Motor neuron (in vitro differentiated cells): Measurements from ENCODE around the gene WDR7. TPM values are rescaled to one million over a fixed set of nuclear protein-coding genes. Genes with fewer than 3 reads are reported as not detected.
A peak's percentile ranks its signal among the peaks of the same experiment; 100 is the strongest.

Source experiments
- ATAC-seq, 8 experiments: fragments of 200-7000 bp; cut with Tn5 transposase; replicated peaks in 6 of 8; 2 replicates each; pipeline ENCODE4 v1.8.0; 2021; ENCODE audit warnings: mild to moderate bottlenecking in 8 of 8, moderate library complexity in 8 of 8
- H3K27ac ChIP-seq, 2 donors: fragments of 250-450 bp; sonication (Bioruptor Pico); 2 replicates each; pipeline ENCODE4 v1.9.0; 2021; ENCODE audit warnings: antibody characterized with exemption in 2 of 2, mild to moderate bottlenecking in 2 of 2, moderate library complexity in 1 of 2
- H3K4me1 ChIP-seq, 2 donors: fragments of 250-450 bp; sonication (Bioruptor Pico); replicated peaks in 1 of 2; 2 replicates each; pipeline ENCODE4 v1.6.1; 2021; ENCODE audit warnings: antibody characterized with exemption in 2 of 2, mild to moderate bottlenecking in 2 of 2, moderate library complexity in 1 of 2
- H3K4me3 ChIP-seq, 5 donors: fragments of 250-450 bp; sonication (Bioruptor Pico); 2 replicates each; pipeline ENCODE4 v1.9.0; 2021; ENCODE audit warnings: antibody characterized with exemption in 5 of 5, mild to moderate bottlenecking in 5 of 5, moderate library complexity in 4 of 5
- WGBS, 10 experiments: fragments of 450-650 bp; shearing (Covaris generic); methylation state at CpG; one replicate each; pipeline ENCODE4 v1.0.0; 2022; 5-methylcytosine and 5-hydroxymethylcytosine counted together
- in situ Hi-C, 9 experiments: fragments of 400-800 bp; cut with MboI; loops; one replicate each; pipeline ENCODE4 v1.15.0; 2021; ENCODE audit warnings: low sequenced_read_pairs in 9 of 9, low pct_unique_long_range_greater_than_20kb in 2 of 9; ENCODE audit not compliant: unreplicated experiment in 9 of 9
- total RNA-seq, 8 experiments: library from RNA; unstranded; fragments of 300-600 nt; gene quantifications; 2 replicates each; pipeline versions ENCODE4 v1.2.3 to v1.2.4, GENCODE V29; 2022

The WDR7 gene
- total RNA-seq, 8 experiments from 2014 or later: 12.2 to 24.5 (median 19.2) TPM

- no peak overlapping the region for H3K4me3 ChIP-seq
- H3K27ac ChIP-seq: no peak overlapping the region
- peak in 5 of 8 experiments; percentile 35 to 53 (median 43) for ATAC-seq
- peaks cover 28 to 32% of the 10 kb centered on the region in 2 donors for H3K4me1 ChIP-seq
- in situ Hi-C loops: no loop called here
Measured at GRCh38 chr18:56982766-56983165, 331.6 kb downstream of the WDR7 start.

DNA sequence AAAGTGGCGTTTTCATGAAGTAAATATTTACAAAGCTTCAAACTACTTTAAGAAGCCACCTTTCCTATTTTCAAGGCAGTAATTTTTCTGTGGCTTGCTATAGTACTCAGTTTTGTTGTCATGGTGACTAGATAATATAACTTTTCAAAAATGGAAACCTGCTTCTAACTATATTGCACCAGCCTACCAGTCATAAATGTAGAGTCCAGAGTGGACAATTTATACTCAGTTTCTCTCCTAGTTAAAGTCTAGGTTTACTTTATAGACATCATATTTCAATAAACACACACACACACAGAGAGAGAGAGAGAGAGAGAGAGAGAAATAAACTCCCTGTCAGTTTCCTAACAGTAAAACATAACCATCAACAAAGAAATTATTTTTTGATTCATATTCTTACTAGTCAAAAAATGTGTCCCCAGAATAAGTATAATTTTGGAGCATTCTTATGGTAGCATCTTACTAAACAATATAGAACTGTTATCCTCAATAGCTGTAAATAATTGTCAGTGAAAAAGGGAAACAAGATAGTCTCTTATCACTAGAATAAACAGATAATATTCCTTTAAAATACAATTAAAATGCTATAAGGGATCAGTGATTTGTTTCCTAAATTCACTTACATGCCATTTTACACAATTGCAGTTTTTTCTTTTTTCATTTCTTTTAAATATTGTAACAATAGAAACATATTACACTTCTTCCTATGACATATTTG, 332.3 kb downstream of the WDR7 start:
- WGBS, 10 experiments: 44 to 100% (median 80%) methylated on average over 1 of the region's 1 CpG; no CpG with 5 or more reads in 3 of the 10 experiments
- no peak overlapping the region for H3K27ac ChIP-seq
- in situ Hi-C loops: no loop called here
- no peak overlapping the region for H3K4me3 ChIP-seq
- peaks cover 29 to 33% of the 10 kb centered on the region in 2 donors for H3K4me1 ChIP-seq
- ATAC-seq: no peak

DNA sequence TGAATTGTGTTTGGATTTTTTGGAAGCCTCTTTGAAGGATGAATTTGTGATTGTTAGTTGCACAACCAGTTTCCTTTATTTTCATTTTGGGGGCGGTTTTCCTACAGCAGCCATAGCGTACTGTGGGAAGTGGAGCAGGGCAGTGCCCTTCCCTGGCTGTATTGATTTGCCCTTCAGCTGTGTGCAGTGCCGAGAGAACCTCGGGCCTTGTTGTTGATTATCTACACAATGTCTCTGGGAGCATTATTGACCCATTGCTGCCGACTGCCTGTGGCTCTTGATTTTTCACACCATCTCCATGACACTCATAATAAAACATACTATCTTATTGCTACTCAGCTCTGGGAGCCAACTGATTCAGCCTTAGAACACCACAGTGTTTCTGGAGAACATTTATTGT, 333.6 kb downstream of the WDR7 start:
- WGBS, 10 experiments: 54 to 100% (median 83%) methylated on average over 1 to 4 of the region's 5 CpGs; no CpG with 5 or more reads in 3 of the 10 experiments
- H3K4me1 ChIP-seq: peaks cover 31 to 33% of the 10 kb centered on the region in 2 donors
- peak in 4 of 8 experiments; percentile 13 to 46 (median 32) for ATAC-seq
- in situ Hi-C loops: no loop called here
- no peak overlapping the region for H3K4me3 ChIP-seq
- H3K27ac ChIP-seq: no peak overlapping the region

GRCh38 chr18:56986829-56987228, 335.7 kb downstream of the WDR7 start:
- ATAC-seq: peak in 1 of 8 experiments; percentile 25
- Histone ChIP-seq H3K4me1 (peaks cover 31 to 33% of the 10 kb centered on the region in 2 donors), H3K27ac (no peak overlapping the region), H3K4me3 (no peak overlapping the region)
- WGBS, 10 experiments: 33 to 100% (median 83%) methylated on average over 1 to 2 of the region's 2 CpGs; no CpG with 5 or more reads in 1 of the 10 experiments
- in situ Hi-C loops: no loop called here

DNA sequence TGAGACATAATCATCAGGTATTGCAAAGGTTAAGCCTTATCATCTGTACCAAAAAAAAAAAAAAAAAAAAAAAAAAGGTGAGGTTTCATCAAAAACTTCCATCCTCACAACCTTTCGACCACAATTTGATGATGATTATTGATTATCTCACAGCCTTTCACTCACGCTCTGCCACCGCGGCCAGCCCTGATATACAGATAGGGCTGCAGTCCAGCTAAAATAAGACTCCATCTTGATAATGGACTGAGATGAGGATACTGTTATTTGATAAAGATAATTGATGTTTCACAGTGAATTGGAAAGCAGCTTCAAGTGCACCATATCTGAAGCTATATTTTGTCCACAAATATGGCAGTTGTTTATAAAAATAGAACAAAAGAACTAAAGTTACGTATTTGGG, 336.1 kb downstream of the WDR7 start:
- in situ Hi-C loops: no loop called here
- WGBS, 10 experiments: 56 to 100% (median 83%) methylated on average over 1 to 5 of the region's 5 CpGs; no CpG with 5 or more reads in 1 of the 10 experiments
- no peak for ATAC-seq

GRCh38 chr18:56988022-56988421, 336.9 kb downstream of the WDR7 start:
- in situ Hi-C loops: no loop called here
- Histone ChIP-seq H3K4me1 (peaks cover 23 to 25% of the 10 kb centered on the region in 2 donors), H3K27ac (no peak overlapping the region), H3K4me3 (no peak overlapping the region)
- 89 to 100% (median 95%) methylated on average over 1 to 3 of the region's 3 CpGs; no CpG with 5 or more reads in 3 of the 10 experiments for WGBS, 10 experiments
- no peak for ATAC-seq

More for the DNA sequence above, 336.1 kb downstream of the WDR7 start:
- H3K27ac ChIP-seq: no peak overlapping the region
- no peak overlapping the region for H3K4me3 ChIP-seq
- H3K4me1 ChIP-seq: peaks cover 30 to 32% of the 10 kb centered on the region in 2 donors

DNA sequence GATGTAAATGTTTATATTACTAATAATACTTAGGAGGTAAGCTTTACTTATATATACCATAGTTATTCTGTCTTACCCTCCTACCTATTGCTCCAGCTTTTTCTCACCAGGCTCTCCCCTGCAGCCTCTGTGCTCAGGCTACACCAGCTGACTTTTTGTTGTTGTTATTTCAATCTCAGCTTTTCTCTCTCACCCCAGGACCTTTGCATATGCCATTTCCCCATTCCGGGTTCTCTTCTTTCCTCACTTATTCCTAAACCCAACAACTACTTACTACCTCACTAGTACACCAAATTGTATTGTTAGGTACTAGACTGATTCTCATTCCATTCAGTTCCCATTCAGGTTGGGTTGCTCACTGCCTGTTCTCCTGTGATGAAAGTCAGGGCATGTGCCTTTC, 339.5 kb downstream of the WDR7 start:
- no peak for ATAC-seq
- in situ Hi-C loops: no loop called here
- H3K27ac ChIP-seq: no peak overlapping the region
- 71 to 100% (median 100%) methylated on average over 1 of the region's 1 CpG; no CpG with 5 or more reads in 1 of the 10 experiments for WGBS, 10 experiments
- peaks cover 14 to 18% of the 10 kb centered on the region in 2 donors for H3K4me1 ChIP-seq
- H3K4me3 ChIP-seq: no peak overlapping the region

DNA sequence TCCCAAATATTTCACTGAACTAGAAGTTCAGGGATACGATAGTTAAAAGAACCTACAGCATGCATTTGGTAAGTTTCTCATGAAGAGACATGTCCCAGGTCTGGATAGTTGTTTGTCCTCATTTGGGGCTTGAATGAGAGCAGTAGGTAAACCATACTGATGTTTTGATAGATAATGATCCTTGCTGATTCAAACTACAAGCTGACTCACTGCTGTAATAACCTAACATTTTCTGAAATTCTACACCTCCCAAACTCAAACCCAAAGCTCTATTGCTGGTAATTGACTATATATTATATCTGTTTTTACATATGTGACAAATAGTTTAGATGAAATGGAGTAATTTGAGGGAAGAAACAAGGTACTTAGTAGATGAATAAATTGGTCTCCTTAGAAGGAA, 341.6 kb downstream of the WDR7 start:
- H3K4me3 ChIP-seq: no peak overlapping the region
- H3K27ac ChIP-seq: no peak overlapping the region
- in situ Hi-C loops: no loop called here
- peaks cover 9 to 13% of the 10 kb centered on the region in 2 donors for H3K4me1 ChIP-seq
- no peak for ATAC-seq
- WGBS, 10 experiments: 86 to 100% (median 100%) methylated on average over 1 of the region's 1 CpG; no CpG with 5 or more reads in 2 of the 10 experiments

- H3K4me3 ChIP-seq: no peak overlapping the region
- peak in 1 of 8 experiments; percentile 49 for ATAC-seq
- no peak overlapping the region for H3K27ac ChIP-seq
- H3K4me1 ChIP-seq: peaks cover 0 to 4% of the 10 kb centered on the region in 2 donors
- in situ Hi-C loops: no loop called here
- 64 to 100% (median 78%) methylated on average over 1 to 4 of the region's 4 CpGs; no CpG with 5 or more reads in 1 of the 10 experiments for WGBS, 10 experiments
Measured at GRCh38 chr18:56995579-56996188, 344.5 kb downstream of the WDR7 start.

GRCh38 chr18:56997200-56997599, 346.0 kb downstream of the WDR7 start:
- Histone ChIP-seq H3K4me1 (peaks cover 5 to 9% of the 10 kb centered on the region in 2 donors), H3K27ac (no peak overlapping the region), H3K4me3 (no peak overlapping the region)
- 56 to 100% (median 100%) methylated on average over 1 to 2 of the region's 2 CpGs; no CpG with 5 or more reads in 1 of the 10 experiments for WGBS, 10 experiments
- in situ Hi-C loops: no loop called here
- ATAC-seq: no peak

- no peak for ATAC-seq
- WGBS, 10 experiments: 73 to 100% (median 94%) methylated on average over 1 to 3 of the region's 3 CpGs; no CpG with 5 or more reads in 2 of the 10 experiments
- in situ Hi-C loops: no loop called here
- Histone ChIP-seq H3K4me3 (no peak overlapping the region), H3K27ac (no peak overlapping the region), H3K4me1 (peaks cover 12 to 17% of the 10 kb centered on the region in 2 donors)
Measured at GRCh38 chr18:56999823-57000222, 348.7 kb downstream of the WDR7 start.

DNA sequence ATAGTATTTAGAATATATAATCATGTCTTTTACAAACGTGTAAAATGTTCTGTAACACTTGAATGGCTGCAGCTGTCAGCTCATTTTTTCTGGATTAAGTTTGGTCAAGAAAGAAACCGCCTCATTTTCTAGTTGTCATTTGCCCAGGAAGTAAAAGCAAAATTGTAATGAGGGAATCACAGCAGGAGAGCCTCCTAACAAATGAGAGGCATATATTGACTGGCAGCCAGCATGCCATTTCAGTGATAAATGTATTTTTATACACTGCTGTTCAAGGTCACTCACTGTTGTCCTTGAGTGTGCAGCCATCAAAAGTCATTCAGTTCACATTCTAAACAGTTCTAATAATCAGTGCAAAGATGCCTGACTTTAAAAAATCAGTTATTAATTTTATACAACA, 351.5 kb downstream of the WDR7 start:
- Histone ChIP-seq H3K4me3 (no peak overlapping the region), H3K4me1 (peaks cover 12 to 13% of the 10 kb centered on the region in 2 donors), H3K27ac (no peak overlapping the region)
- in situ Hi-C loops: no loop called here
- ATAC-seq: peak in 1 of 8 experiments; percentile 44
- 29 to 100% (median 58%) methylated on average over 1 to 2 of the region's 2 CpGs; no CpG with 5 or more reads in 1 of the 10 experiments for WGBS, 10 experiments

- H3K4me1 ChIP-seq: peaks cover 12 to 13% of the 10 kb centered on the region in 2 donors
- H3K27ac ChIP-seq: no peak overlapping the region
- ATAC-seq: no peak
- in situ Hi-C loops: no loop called here
- H3K4me3 ChIP-seq: no peak overlapping the region
- 17 to 86% (median 51%) methylated on average over 1 to 2 of the region's 2 CpGs for WGBS, 10 experiments
Measured at GRCh38 chr18:57003342-57003741, 352.2 kb downstream of the WDR7 start.
